H7 (cell line): ENCODE results near the gene RNASE7. TPM values are rescaled to one million over a fixed set of nuclear protein-coding genes. Genes with fewer than 3 reads are reported as not detected.

Experiments used
- DNase-seq: peaks from one replicate; pipeline ENCODE4 v3.0.0; 2012
- H3K27me3 ChIP-seq: 2 replicates; pipeline ENCODE4 v1.6.0; 2011; ENCODE audit warnings: mild to moderate bottlenecking, low read length; ENCODE audit not compliant: control insufficient read depth, insufficient read depth
- H3K36me3 ChIP-seq: replicated peaks from 2 replicates; pipeline ENCODE4 v1.5.1; 2011; ENCODE audit warnings: low read length; ENCODE audit not compliant: control insufficient read depth, insufficient read depth
- H3K4me3 ChIP-seq: 2 replicates; pipeline ENCODE4 v1.5.1; 2011; ENCODE audit warnings: low read depth, mild to moderate bottlenecking, control low read depth, low read length, moderate library complexity; ENCODE audit not compliant: insufficient read depth
- total RNA-seq: library from RNA; depleted of rRNA; stranded (reverse); fragments of >200 nt; shearing (Covaris generic); gene quantifications from 2 replicates; pipeline ENCODE4 v1.2.3, GENCODE V29; 2014; rRNA removed

The RNASE7 gene
- total RNA-seq, 1 experiment from 2014 or later: not detected

DNA sequence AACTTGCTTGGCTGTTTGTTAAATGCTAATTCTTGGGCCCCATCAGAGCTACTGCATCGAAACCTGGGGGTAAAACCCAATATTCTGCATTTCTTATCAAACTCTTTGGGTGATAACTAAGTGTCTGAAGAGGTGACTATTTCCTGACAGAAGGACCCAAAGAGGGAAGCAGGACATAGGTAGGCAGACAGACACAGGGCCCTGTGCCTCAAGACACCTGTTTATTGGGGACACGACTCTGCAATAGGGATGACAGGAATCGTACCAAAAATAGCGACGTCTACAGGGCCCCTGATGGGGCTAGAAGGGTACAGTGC, 47.7 kb downstream of the RNASE7 start:
- Histone ChIP-seq H3K36me3 (peaks cover 32% of the 10 kb centered on the region), H3K4me3 (no peak overlapping the region), H3K27me3 (no peaks in the 10 kb centered on the region)
- DNase-seq: no peak

DNA sequence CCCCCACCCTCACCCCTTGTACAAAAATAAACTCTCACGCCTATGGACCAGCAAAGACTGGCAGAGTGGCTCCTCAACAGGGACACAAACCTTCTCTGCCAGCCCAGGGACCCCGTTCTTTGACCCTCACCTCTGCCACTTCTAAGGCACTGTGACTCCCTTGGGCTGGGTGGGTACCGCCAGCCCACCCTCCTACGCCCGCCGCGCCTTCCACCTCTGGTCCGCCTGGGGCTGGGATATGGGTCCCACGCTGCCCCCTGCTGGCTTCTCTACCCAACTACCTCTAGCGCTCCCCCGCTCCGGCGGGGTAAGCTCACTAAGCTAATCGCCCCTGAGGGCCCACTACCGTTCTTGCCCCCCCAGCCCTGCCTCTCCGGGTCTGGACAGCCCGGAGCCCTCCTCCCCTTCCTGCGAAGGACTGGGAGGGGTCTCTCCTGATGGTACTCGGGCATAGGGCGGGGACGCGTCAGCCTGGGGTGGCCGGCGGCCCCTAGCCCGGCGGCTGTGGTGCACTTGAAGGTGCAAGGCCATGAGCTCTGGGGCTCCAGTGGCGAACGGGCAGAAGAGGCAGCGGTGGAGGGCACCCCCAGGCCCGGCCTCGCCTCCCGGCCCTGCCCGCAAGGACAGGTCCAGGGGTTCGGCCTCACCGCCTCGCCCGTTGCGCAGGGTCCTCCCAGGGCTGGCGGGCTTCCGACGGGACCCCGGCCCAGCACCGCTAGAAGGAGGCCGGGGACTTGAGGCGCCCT, 48.2 kb downstream of the RNASE7 start:
- peak; percentile 96 for DNase-seq
- H3K27me3 ChIP-seq: no peaks in the 10 kb centered on the region

DNA sequence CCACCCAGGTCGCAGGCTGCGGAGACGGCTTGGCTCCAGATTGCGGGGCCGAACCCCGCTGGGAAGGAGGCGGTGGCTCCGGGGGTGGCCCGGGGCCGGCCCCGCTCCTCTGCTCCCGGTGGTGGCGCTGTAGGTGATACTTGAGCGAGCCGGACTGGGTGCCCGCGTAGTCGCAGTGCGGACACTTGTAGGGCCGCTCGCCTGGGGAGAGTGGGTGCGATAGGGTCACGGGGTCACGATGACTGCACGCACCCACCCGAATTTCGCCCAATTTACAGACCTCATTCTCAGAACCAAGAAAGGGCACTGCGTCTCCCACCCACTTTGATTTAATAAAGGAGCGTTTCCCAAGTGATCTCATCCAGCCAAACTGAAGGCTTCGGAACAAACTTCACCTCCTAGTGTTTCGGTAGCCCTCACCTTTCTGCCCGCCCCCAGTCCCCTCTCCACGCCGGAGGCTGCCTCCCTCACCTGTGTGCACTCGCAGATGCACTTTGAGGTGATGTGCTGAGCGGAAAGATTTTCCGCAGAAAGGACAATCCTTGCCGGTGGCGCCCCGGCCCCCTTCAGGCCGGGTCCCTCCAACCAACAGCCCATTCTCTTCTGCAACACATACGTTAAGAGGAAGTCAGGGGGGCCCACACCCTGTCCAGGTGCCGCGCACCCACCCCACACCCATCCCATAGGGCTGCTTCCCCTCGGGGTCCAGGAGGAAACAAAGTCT, 48.9 kb downstream of the RNASE7 start:
- Histone ChIP-seq H3K36me3 (peaks cover 21% of the 10 kb centered on the region), H3K4me3 (no peak overlapping the region), H3K27me3 (no peaks in the 10 kb centered on the region)
- DNase-seq: peak; percentile 78

More for the DNA sequence above, 48.2 kb downstream of the RNASE7 start:
- Histone ChIP-seq H3K36me3 (peaks cover 27% of the 10 kb centered on the region), H3K4me3 (no peak overlapping the region)

DNA sequence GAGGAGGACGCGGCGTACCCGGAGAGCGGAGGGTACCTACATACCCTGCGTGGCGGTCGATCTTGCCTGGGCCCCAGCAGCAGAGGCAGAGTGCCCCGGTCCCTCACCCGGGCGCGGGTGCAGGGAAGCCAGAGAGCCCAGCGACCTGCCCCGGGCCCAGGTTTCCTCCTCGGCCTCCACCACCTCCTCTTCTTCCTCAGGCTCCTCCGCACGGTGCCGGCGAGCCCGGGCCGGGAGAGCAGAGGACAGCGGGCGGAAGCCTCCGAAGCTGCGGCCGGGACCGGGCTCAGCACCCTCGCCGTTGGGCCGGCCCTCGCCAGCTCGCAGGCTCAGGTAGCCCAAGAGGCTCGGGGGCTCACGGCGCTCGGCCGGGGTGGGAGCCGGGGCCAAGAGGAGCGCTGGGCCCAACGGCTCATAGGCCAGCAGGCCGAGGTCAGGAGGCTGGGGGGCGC, 49.7 kb downstream of the RNASE7 start:
- Histone ChIP-seq H3K4me3 (no peak overlapping the region), H3K36me3 (peaks cover 17% of the 10 kb centered on the region), H3K27me3 (no peaks in the 10 kb centered on the region)
- DNase-seq: peak; percentile 66

DNA sequence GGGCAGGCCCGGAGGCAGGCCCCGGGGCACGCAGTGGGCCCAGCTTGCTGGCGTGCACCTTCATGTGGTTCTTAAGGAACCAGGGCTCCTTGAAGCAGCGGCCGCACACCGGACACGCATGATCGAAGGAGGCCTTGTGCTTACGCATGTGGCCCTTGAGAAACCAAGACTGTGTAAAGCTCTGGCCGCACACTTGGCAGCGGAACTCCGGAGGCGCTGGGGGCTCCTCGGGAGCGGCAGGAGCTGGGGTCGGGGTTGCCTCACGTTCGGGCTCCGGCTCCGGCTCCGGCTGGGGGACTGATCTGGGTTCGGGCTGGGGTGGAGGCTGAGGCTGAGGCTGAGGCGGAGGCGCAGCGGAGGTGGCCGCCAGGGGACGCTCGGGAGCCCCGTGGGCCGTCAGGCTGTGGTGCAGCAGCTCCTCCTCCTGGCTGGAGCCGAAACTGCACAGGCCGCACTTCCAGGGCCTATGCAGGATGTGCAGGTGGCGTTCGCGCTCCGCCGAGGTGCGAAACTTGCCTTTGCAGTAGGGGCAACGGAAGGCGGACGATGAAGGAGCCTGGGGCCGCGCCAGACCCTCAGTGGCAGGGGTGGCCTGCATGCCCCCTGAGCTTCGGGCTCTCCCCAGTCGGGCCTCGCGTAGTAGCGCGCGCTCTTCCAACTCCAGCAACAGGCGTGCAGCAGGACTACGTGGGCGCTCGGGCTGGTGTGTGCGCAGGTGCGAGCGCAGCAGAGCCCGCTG, 50.3 kb downstream of the RNASE7 start:
- Histone ChIP-seq H3K36me3 (peaks cover 16% of the 10 kb centered on the region), H3K27me3 (no peaks in the 10 kb centered on the region), H3K4me3 (no peak overlapping the region)
- DNase-seq: peak; percentile 96

DNA sequence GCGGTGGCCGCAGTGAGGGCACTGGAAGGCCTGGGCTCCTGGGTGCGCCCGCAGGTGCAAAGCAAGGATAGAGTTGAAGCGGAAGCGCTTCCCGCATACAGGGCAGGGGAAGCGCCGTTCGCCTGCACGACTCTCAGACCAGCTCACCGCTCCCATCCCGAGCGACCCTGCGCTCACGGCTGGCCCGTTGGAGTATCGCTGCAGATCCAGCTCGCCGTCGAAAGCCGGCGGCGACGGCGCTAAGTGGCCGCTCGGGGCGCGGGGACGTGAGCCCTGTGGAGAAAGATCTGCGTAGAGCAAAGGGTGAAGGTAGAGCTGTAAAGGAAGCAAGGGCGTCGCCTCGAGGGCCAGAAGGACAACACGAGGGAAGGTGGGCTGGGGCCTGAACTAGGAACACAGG, 50.9 kb downstream of the RNASE7 start:
- peaks cover 16% of the 10 kb centered on the region for H3K36me3 ChIP-seq
- peak; percentile 61 for DNase-seq
- H3K4me3 ChIP-seq: no peak overlapping the region
- no peaks in the 10 kb centered on the region for H3K27me3 ChIP-seq

Other genes with a start within 250 kb of the RNASE7 start
- gene RNASE1, start 239.5 kb upstream of the RNASE7 start, total RNA-seq: 72.7 and 124 TPM in 2 replicates
- not detected in 2 replicates for gene RNASE3, start 151.0 kb upstream of the RNASE7 start, total RNA-seq
- not detected in 2 replicates for gene RNASE2, start 86.9 kb upstream of the RNASE7 start, total RNA-seq
- gene METTL17, start 52.4 kb upstream of the RNASE7 start, total RNA-seq: 109 and 131 TPM in 2 replicates
- gene SLC39A2, start 43.1 kb upstream of the RNASE7 start, total RNA-seq: 0.17 TPM in 1 of 2 replicates, not detected in the other
- gene NDRG2, start 17.3 kb upstream of the RNASE7 start, total RNA-seq: 21.5 and 33.5 TPM in 2 replicates
- gene TPPP2, start 12.1 kb upstream of the RNASE7 start, total RNA-seq: 0.15 TPM in 1 of 2 replicates, not detected in the other
- gene RNASE13, start 7.6 kb upstream of the RNASE7 start, total RNA-seq: not detected in 2 replicates
- gene RNASE8, start 15.5 kb downstream of the RNASE7 start, total RNA-seq: not detected in 2 replicates
- 63.9 and 82.1 TPM in 2 replicates for gene ARHGEF40, start 27.9 kb downstream of the RNASE7 start, total RNA-seq
- 71.2 and 90.3 TPM in 2 replicates for gene ZNF219, start 56.3 kb downstream of the RNASE7 start, total RNA-seq
- 0.31 and 0.78 TPM in 2 replicates for gene TMEM253, start 58.7 kb downstream of the RNASE7 start, total RNA-seq
- gene OR5AU1, start 113.7 kb downstream of the RNASE7 start, total RNA-seq: not detected in 2 replicates
- 1,394 and 2,138 TPM in 2 replicates for gene HNRNPC, start 227.1 kb downstream of the RNASE7 start, total RNA-seq
- gene RPGRIP1, start 237.7 kb downstream of the RNASE7 start, total RNA-seq: 0.11 and 0.14 TPM in 2 replicates